GM21526 (cell line): ENCODE results near the gene ACAP2.
"Not testable (repeated sequence)": the region's sequence is repeated elsewhere in the genome, so short reads cannot be mapped to it uniquely, and the experiment has no call there.

ENCODE experiments used
- ATAC-seq: cut with Tn5 transposase; IDR thresholded peaks from one replicate; pipeline ENCODE4 v1.9.1; 2021; ENCODE audit warnings: moderate library complexity; ENCODE audit not compliant: unreplicated experiment, low FRiP score

The ACAP2 gene

GRCh38 chr3:195302431-195302830, 140.4 kb downstream of the ACAP2 start:
- ATAC-seq, result no peak

- no peak for ATAC-seq
These were observed 145.4 kb downstream of the ACAP2 start for GRCh38 chr3:195297446-195297845.

GRCh38 chr3:195296662-195297061, 146.2 kb downstream of the ACAP2 start:
- no peak for ATAC-seq

- ATAC-seq, result no peak
These were observed 151.7 kb downstream of the ACAP2 start for GRCh38 chr3:195291121-195291520.

- not testable (repeated sequence) for ATAC-seq
These were observed 152.2 kb downstream of the ACAP2 start for GRCh38 chr3:195290643-195291042.

- no peak for ATAC-seq
These were observed 156.5 kb downstream of the ACAP2 start for GRCh38 chr3:195286115-195286872.

GRCh38 chr3:195285372-195285771, 157.4 kb downstream of the ACAP2 start:
- ATAC-seq, result no peak

GRCh38 chr3:195284842-195285241, 158.0 kb downstream of the ACAP2 start:
- ATAC-seq, result no peak

- ATAC-seq, result no peak
These were observed 159.9 kb downstream of the ACAP2 start for GRCh38 chr3:195282961-195283360.

- no peak for ATAC-seq
These were observed 168.4 kb downstream of the ACAP2 start for GRCh38 chr3:195274259-195274966.

GRCh38 chr3:195271410-195272243, 171.2 kb downstream of the ACAP2 start:
- ATAC-seq, result peak; percentile 76

- ATAC-seq, result peak; percentile 80
These were observed 171.9 kb downstream of the ACAP2 start, which contains the start of gene XXYLT1 for GRCh38 chr3:195270817-195271409. TSS of gene XXYLT1 (minus strand) at chr3:195271159. CDS start at chr3:195271058, 101 bp downstream.

GRCh38 chr3:195270079-195270816, 172.6 kb downstream of the ACAP2 start:
- peak; percentile 11 for ATAC-seq

- ATAC-seq, result no peak
These were observed 173.3 kb downstream of the ACAP2 start for GRCh38 chr3:195269375-195270078.

- no peak for ATAC-seq
These were observed 174.1 kb downstream of the ACAP2 start for GRCh38 chr3:195268576-195269309.

- ATAC-seq, result no peak
These were observed 175.7 kb downstream of the ACAP2 start for GRCh38 chr3:195267096-195267495.

- ATAC-seq, result no peak
These were observed 176.4 kb downstream of the ACAP2 start for GRCh38 chr3:195266428-195266827.

GRCh38 chr3:195265363-195265976, 177.3 kb downstream of the ACAP2 start:
- no peak for ATAC-seq
